ENCODE data around the gene STAT5B. TPM values are rescaled to one million over a fixed set of nuclear protein-coding genes. Genes with fewer than 3 reads are reported as not detected.
"Not testable (repeated sequence)": the region's sequence is repeated elsewhere in the genome, so short reads cannot be mapped to it uniquely, and the experiment has no call there.

The STAT5B gene
- 100 to 1,000 TPM; 112 to 116 TPM for total RNA-seq

DNA sequence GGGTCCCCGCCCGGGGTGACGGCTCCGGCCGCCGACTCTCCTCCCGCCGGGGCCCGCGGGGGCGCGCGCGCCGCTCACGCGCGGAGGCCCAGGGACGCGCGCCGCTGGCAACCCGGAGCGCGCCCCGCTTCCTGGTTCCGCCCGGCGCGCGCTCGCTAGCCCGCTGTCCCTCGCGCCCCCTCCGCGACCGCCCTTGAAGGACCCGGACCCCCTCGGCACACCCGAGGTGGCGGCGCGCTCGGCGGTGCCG, at the start of gene STAT5B:
Gene STAT5B, minus strand, starts transcription at position 33 of the 250 bp plus-strand sequence. CDS start 44,264 bp downstream, outside the sequence.
- peaks cover 47% of the 10 kb centered on the region for H3K4me1 Mint-ChIP-seq
- DNase-seq (peak; percentile 78), ATAC-seq (peak; percentile 75)
- no peaks in the 10 kb centered on the region for H3K9me3 Mint-ChIP-seq (ENCODE audit: low read depth)
- peaks cover 8% of the 10 kb centered on the region for H3K36me3 Mint-ChIP-seq
- H3K4me3 Mint-ChIP-seq, result peak within 1 kb of the TSS; percentile 98
- CTCF ChIA-PET, result interaction anchor here (3.0 to 3.2 kb wide), 2 partner anchors 29 to 54 kb away, joined by 11 to 17 read pairs; no protein-coding TSS in a partner anchor
- H3K27ac Mint-ChIP-seq, result peak within 1 kb of the TSS; percentile 91
- no peaks in the 10 kb centered on the region for H3K27me3 Mint-ChIP-seq

DNA sequence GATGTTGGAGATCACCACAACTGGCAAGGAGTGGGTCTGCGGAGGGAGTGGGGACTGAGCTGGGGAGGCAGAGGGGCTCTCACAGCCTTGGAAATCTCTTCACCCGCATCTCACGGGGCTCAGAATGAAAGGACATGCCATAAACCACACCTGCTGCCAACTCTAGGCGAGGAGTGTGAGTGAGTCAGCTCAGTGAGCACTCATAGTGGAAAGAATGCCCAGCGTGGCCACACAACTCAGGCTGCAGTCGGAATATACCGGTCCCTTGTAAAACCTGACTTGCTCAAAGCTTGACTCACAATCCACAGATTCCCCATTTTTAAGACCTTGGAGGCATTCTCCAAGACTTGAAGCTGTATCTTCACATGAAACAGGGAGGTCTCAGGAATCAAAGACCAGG, 48.8 kb upstream of the STAT5B start:
- Mint-ChIP-seq H3K36me3 (peaks cover 55% of the 10 kb centered on the region), H3K9me3 (ENCODE audit: low read depth) (no peaks in the 10 kb centered on the region), H3K27me3 (no peaks in the 10 kb centered on the region), H3K27ac (no peak overlapping the region), H3K4me1 (peaks cover 33% of the 10 kb centered on the region), H3K4me3 (no peak overlapping the region)
- CTCF ChIA-PET, result interaction anchor here (0.7 to 31.0 kb wide), 5 partner anchors 12 to 116 kb away, joined by 3 to 967 read pairs (median 3); partner anchors contain the start of gene STAT3
- DNase-seq, result no peak
- no peak for ATAC-seq

DNA sequence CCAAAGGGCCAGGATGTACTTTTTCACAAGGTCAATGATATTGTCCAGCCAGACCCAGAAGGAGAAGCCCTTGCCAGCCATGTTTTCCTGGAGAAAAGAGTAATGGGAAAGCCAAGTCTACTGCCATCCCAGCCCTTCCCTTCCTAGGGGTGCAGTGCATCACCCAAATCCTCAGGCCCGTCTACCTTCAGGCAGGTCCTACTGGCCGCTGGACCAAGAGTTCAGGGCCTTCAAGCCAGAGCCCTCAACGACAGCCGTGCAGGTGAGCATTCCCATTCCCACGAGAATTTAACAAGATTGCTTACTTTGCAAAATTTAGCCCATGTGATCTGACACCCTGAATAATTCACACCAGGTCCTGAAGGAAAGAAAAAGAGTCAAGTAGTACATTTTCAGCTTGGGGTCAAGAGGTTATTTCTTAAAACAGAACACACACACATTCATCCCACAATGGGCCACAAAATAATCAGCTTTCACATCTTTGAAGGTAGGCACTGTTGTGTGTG, 47.1 kb upstream of the STAT5B start:
- Mint-ChIP-seq H3K36me3 (peaks cover 52% of the 10 kb centered on the region), H3K27ac (no peak overlapping the region), H3K9me3 (ENCODE audit: low read depth) (no peaks in the 10 kb centered on the region), H3K27me3 (no peaks in the 10 kb centered on the region), H3K4me1 (peaks cover 44% of the 10 kb centered on the region), H3K4me3 (no peak overlapping the region)
- ATAC-seq, result no peak
- CTCF ChIA-PET, result interaction anchor here (0.9 to 31.0 kb wide), 18 partner anchors 8 to 207 kb away, joined by 3 to 967 read pairs (median 6); partner anchors contain the start of genes CAVIN1, STAT3 and STAT5A
- DNase-seq, result no peak

DNA sequence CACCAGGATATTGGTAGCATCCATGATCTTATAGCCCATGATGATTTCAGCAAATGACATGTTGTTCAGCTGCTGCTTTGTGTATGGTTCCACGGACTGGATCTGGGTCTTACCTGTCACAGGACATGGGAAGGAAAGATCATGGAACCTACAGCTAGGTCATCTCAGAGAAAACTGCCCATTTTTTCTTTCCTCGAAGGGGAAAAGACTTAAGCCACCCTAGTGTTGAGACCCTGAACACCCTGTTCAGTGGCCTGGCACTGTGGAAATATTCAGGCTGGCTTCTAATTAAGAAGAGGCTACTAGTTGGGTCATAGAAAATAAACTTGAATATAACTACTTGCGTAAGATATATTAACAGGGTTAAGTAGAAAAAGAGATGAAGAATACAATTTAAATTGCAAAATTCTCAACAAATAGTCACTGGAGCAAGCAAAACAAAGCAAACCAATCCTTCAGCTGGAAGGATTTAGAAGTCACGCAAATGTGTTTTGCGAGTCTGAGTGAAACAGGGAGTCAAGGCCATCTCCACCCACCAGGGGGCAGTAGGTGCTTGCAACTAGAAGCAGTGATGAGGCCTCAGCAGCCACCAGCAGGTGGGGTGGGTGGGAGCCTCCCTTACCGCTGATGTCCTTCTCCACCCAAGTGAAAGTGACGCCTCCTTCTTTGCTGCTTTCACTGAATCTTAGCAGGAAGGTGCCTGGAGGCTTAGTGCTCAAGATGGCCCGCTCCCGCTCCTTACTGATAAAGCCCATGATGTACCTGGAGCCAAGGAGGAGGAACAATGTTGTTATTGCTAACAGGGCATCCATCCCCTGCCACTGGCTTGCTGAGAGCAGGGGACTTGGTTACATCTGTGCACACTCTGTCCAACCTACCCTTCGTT, 46.4 kb upstream of the STAT5B start:
- Mint-ChIP-seq H3K36me3 (peaks cover 52% of the 10 kb centered on the region), H3K9me3 (ENCODE audit: low read depth) (no peaks in the 10 kb centered on the region), H3K4me3 (no peak overlapping the region), H3K4me1 (peaks cover 44% of the 10 kb centered on the region), H3K27ac (peak overlapping the region; percentile 24), H3K27me3 (no peaks in the 10 kb centered on the region)
- CTCF ChIA-PET, result interaction anchor here (0.6 to 31.0 kb wide), 21 partner anchors 9 to 363 kb away, joined by 3 to 967 read pairs (median 6); partner anchors contain the start of genes CAVIN1, STAT3 and STAT5A
- ATAC-seq, result peak; percentile 96
- DNase-seq, result peak; percentile 97

DNA sequence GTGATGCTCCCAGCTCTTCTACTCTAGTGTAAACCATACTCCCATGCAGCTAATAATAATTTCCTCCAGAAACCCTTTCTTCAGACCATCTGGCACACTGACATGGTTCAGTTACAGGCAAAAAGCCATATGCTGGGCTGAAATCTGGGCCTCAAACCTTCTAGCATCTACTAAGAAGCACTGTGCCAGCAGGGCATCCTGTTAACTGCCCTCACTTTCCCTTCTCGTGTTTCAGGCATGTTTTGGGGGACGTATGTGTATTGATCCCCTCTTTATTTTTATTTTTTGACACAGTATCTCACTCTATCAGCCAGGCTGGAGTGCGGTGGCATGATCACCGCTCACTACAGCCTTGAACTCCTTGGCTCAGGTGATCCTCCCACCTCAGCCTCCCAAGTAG, 45.4 kb upstream of the STAT5B start:
- CTCF ChIA-PET, result interaction anchor here (1.0 to 31.0 kb wide), 16 partner anchors 10 to 209 kb away, joined by 3 to 967 read pairs (median 7); partner anchors contain the start of genes CAVIN1 and STAT3
- DNase-seq, result no peak
- no peak for ATAC-seq
- peaks cover 49% of the 10 kb centered on the region for H3K36me3 Mint-ChIP-seq
- no peaks in the 10 kb centered on the region for H3K9me3 Mint-ChIP-seq (ENCODE audit: low read depth)
- no peak overlapping the region for H3K4me3 Mint-ChIP-seq
- no peaks in the 10 kb centered on the region for H3K27me3 Mint-ChIP-seq
- peaks cover 45% of the 10 kb centered on the region for H3K4me1 Mint-ChIP-seq
- no peak overlapping the region for H3K27ac Mint-ChIP-seq

DNA sequence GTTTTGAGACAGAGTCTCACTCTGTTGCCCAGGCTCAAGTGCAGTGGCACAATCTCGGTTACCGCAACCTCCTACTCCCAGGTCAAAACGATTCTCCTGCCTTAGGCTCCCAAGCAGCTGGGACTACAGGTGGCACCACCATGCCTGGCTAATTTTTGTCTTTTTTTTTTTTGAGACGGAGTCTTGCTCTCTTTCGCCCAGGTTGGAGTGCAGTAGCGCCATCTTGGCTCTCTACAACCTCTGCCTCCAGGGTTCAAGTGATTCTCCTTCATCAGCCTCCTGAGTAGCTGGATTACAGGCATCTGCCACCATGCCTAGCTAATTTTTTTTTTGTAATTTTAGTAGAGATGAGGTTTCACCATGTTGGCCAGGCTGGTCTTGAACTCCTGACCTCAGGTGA, 41.8 kb upstream of the STAT5B start:
- not testable (repeated sequence) for H3K9me3 Mint-ChIP-seq (ENCODE audit: low read depth); H3K27ac Mint-ChIP-seq; H3K27me3 Mint-ChIP-seq; ATAC-seq; DNase-seq; H3K4me3 Mint-ChIP-seq
- Mint-ChIP-seq H3K36me3 (peaks cover 49% of the 10 kb centered on the region), H3K4me1 (peaks cover 58% of the 10 kb centered on the region)
- CTCF ChIA-PET, result interaction anchor here (1.0 to 31.0 kb wide), 5 partner anchors 23 to 218 kb away, joined by 3 to 967 read pairs (median 4); partner anchors contain the start of genes NAGLU and STAT3

DNA sequence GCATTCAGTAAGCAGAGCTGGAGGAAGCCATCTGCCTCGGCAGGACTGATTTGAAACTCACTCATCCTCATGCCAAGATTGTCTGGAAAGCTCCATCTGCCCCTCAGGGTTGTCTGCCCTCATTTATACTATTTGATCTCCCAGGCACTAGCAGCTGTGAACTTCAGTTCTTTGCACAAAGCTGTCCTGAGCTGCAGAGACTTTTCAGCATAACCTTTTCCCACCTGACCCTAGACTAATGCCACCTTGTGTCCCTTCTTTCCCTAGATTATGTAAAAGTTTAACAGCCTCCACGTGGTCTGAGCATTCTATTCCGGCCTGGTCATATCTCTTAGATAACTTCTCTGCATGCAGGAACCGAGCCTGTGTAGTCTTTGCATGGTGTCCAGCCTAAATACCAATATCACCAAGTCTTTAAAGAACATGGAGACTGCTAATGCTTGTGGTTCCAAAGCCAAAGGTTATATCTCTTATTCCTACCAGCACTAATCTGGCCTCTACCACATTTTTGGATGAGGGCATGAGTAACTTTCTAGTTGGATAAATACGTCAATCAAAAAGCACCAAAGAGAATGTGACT, 41.2 kb upstream of the STAT5B start:
- Mint-ChIP-seq H3K4me1 (peaks cover 54% of the 10 kb centered on the region), H3K36me3 (peaks cover 42% of the 10 kb centered on the region), H3K4me3 (no peak overlapping the region), H3K9me3 (ENCODE audit: low read depth) (no peaks in the 10 kb centered on the region), H3K27me3 (no peaks in the 10 kb centered on the region), H3K27ac (no peak overlapping the region)
- CTCF ChIA-PET, result interaction anchor here (1.0 to 31.0 kb wide), 6 partner anchors 9 to 219 kb away, joined by 3 to 967 read pairs (median 4); partner anchors contain the start of genes NAGLU and STAT3
- ATAC-seq (no peak), DNase-seq (no peak)

DNA sequence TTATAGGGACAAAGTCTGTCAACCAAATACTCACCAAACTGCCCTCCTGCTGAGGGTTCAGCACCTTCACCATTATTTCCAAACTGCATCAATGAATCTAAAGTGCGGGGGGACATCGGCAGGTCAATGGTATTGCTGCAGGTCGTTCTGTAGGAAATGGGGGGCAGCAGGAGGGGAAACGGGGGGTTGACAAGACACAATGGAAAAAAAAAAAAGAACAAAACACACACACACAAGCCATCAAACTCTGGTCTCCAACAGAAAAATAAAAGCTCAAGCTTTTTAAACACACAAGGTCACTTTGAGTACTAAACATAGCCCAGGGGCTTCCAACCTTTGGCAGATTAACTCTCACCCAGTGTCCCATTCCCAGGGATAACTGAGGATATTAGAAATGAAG, 40.6 kb upstream of the STAT5B start:
- H3K4me1 Mint-ChIP-seq, result peaks cover 53% of the 10 kb centered on the region
- peaks cover 36% of the 10 kb centered on the region for H3K36me3 Mint-ChIP-seq
- no peaks in the 10 kb centered on the region for H3K27me3 Mint-ChIP-seq
- CTCF ChIA-PET, result interaction anchor here (1.0 to 31.0 kb wide), 2 partner anchors 8 to 85 kb away, joined by 3 to 967 read pairs; partner anchors contain the start of gene STAT3
- ATAC-seq (no peak), DNase-seq (no peak)
- no peak overlapping the region for H3K4me3 Mint-ChIP-seq
- H3K9me3 Mint-ChIP-seq (ENCODE audit: low read depth), result no peaks in the 10 kb centered on the region
- H3K27ac Mint-ChIP-seq, result no peak overlapping the region

DNA sequence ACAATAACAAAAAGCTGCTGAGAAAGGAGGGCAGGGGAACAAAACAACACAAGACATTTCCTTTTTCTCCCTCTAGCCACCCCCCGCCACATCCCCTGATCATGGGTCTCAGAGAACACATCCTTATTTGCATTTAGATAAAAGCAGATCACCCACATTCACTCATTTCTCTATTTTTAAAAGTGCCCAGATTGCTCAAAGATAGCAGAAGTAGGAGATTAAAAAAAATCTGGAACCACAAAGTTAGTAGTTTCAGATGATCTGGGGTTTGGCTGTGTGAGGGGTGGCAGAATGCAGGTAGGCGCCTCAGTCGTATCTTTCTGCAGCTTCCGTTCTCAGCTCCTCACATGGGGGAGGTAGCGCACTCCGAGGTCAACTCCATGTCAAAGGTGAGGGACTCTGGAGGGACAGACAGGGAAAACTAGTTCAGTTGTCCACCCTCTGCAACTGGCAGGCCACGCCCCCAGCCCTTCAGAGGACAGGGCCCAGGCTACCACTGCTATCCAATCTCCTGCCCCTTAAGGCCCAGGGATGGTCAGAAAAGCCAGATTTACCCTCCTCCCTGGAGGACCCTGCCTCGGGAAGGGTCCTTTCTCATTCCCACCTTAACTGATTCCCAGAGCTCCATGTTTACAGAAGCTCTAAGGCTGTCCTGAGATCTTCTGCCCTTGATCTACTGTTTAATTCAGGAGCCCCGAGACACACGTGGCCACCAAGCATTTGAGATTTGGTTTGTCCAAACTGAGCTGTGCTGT, 39.4 kb upstream of the STAT5B start:
- DNase-seq (no peak), ATAC-seq (no peak)
- H3K4me1 Mint-ChIP-seq, result peaks cover 48% of the 10 kb centered on the region
- H3K27ac Mint-ChIP-seq, result peak overlapping the region; percentile 13
- H3K27me3 Mint-ChIP-seq, result no peaks in the 10 kb centered on the region
- H3K36me3 Mint-ChIP-seq, result peaks cover 36% of the 10 kb centered on the region
- H3K4me3 Mint-ChIP-seq, result no peak overlapping the region
- CTCF ChIA-PET, result interaction anchor here (1.3 to 31.0 kb wide), 3 partner anchors 86 to 203 kb away, joined by 4 to 967 read pairs (median 26); partner anchors contain the start of gene STAT3
- H3K9me3 Mint-ChIP-seq (ENCODE audit: low read depth), result no peaks in the 10 kb centered on the region

DNA sequence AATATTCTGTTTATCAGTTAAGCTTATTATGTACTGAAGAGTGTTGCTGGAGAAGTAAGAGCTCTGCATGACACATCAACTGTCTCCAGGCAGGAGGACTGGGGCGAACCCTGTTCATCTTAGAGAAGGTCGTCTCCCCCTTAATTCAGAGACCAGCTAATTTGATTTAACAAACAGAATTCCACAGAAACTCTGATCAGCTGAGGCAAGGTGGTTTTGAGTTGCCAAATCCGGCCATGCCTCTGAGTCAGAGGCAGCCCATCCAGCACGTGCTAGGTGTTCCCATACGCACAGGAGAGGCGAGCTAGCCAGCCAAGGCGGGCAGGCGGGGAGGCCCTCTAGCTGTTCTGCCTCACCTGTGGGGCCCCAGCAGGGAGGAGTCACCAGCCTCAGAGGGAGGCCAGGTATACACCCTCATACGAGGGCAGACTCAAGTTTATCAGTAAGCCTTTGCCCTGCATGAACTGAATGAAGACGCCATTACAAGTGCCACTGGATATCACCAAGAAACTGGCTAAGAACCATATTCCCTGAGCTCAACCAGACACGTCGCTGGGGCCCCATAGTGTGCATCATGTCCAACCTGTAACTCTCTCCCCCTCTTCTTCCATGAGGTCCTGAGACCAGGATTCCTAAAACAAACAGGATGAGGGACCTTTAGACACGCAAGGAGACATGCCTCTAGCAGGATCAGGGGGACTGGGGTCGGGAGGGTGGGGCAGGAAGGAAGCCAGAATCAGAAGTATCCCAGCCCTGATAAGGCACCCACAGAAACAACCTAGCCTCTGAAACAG, 37.8 kb upstream of the STAT5B start:
- peaks cover 36% of the 10 kb centered on the region for H3K36me3 Mint-ChIP-seq
- H3K4me3 Mint-ChIP-seq, result no peak overlapping the region
- no peaks in the 10 kb centered on the region for H3K27me3 Mint-ChIP-seq
- peaks cover 35% of the 10 kb centered on the region for H3K4me1 Mint-ChIP-seq
- no peaks in the 10 kb centered on the region for H3K9me3 Mint-ChIP-seq (ENCODE audit: low read depth)
- ATAC-seq (no peak), DNase-seq (no peak)
- no peak overlapping the region for H3K27ac Mint-ChIP-seq
- CTCF ChIA-PET, result interaction anchor here (1.0 to 31.0 kb wide), 11 partner anchors 7 to 205 kb away, joined by 3 to 967 read pairs (median 5); partner anchors contain the start of genes STAT3 and STAT5A

DNA sequence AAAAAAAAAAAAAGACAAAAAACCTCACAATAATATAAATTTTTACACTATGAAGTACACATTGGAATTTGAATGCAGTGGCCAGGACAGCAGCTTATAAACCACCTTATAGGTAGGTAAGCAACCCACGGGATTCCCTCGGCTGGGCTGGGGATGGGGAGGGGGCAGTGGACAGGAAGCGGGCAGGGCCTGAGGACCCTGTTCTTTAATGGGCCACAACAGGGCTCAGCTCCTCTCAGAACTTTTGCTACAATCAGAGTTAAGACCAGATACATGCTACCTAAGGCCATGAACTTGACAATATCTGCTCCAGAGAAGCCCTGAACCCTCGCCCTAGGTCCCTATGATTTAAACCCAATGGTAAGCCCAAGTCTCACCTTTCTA, 37.2 kb upstream of the STAT5B start:
- no peak overlapping the region for H3K27ac Mint-ChIP-seq
- no peak for DNase-seq

More for the DNA sequence above, 37.2 kb upstream of the STAT5B start:
- no peak for ATAC-seq
- Mint-ChIP-seq H3K36me3 (peaks cover 36% of the 10 kb centered on the region), H3K27me3 (no peaks in the 10 kb centered on the region), H3K9me3 (ENCODE audit: low read depth) (no peaks in the 10 kb centered on the region), H3K4me1 (peaks cover 33% of the 10 kb centered on the region), H3K4me3 (no peak overlapping the region)
- CTCF ChIA-PET, result interaction anchor here (1.0 to 31.0 kb wide), 13 partner anchors 8 to 287 kb away, joined by 3 to 967 read pairs (median 5); partner anchors contain the start of gene STAT3

Measured in activated CD8-positive, alpha-beta memory T cell treated with anti-CD3 and anti-CD28 coated beads, Interleukin-2, amount 10 ng/mL, durations not matched to agents 7 days and 5 days (primary cell).